Measurements from ENCODE around the gene ECE1.

DNA sequence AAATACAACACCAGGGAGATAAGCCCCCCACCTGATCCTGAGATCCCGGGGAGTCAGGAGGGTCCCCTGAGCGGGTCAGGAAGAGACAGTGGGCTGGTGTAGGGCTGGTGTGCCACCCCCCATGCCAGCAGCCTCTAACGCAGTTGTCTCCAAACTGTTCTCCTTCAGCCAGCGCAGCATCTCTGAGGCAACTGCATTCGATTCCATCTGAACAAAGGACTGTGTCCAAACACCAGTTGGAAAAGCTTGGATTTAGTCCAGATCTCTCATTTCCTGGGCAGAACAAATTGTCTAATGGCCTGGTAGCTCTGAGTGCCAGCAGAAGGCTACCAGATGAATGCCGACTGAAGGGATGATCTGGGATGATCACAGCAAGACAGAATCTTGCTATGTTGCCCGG lies 69.4 kb downstream of the ECE1 start:
- TF ChIP-seq, protein P1, sequence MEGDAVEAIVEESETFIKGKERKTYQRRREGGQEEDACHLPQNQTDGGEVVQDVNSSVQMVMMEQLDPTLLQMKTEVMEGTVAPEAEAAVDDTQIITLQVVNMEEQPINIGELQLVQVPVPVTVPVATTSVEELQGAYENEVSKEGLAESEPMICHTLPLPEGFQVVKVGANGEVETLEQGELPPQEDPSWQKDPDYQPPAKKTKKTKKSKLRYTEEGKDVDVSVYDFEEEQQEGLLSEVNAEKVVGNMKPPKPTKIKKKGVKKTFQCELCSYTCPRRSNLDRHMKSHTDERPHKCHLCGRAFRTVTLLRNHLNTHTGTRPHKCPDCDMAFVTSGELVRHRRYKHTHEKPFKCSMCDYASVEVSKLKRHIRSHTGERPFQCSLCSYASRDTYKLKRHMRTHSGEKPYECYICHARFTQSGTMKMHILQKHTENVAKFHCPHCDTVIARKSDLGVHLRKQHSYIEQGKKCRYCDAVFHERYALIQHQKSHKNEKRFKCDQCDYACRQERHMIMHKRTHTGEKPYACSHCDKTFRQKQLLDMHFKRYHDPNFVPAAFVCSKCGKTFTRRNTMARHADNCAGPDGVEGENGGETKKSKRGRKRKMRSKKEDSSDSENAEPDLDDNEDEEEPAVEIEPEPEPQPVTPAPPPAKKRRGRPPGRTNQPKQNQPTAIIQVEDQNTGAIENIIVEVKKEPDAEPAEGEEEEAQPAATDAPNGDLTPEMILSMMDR (conservative IDR thresholded peaks at IDR 0.05; ENCODE audit: low read length), result no peak
- TF ChIP-seq EZH2phosphoT487 (IDR thresholded peaks at IDR 0.05; ENCODE audit: borderline replicate concordance), result no peak
